Muscle layer of colon (tissue), 2 donors: ENCODE data around the gene CALN1.

Experiments used
- H3K27ac ChIP-seq: one replicate; pipeline ENCODE4 v1.7.0; 2013; ENCODE audit warnings: low read depth, mild to moderate bottlenecking, low read length, moderate library complexity
- H3K27me3 ChIP-seq, 2 donors: one replicate each; pipeline ENCODE4 v1.7.0; 2013; ENCODE audit warnings: low read length in 2 of 2, mild to moderate bottlenecking in 2 of 2; ENCODE audit not compliant: insufficient read depth in 2 of 2, control insufficient read depth in 1 of 2
- H3K36me3 ChIP-seq: one replicate; pipeline ENCODE4 v1.7.0; 2013; ENCODE audit warnings: mild to moderate bottlenecking, low read length; ENCODE audit not compliant: insufficient read depth
- H3K4me1 ChIP-seq: one replicate; pipeline ENCODE4 v1.7.0; 2013; ENCODE audit warnings: mild to moderate bottlenecking, low read length; ENCODE audit not compliant: insufficient read depth
- H3K4me3 ChIP-seq, 2 donors: one replicate each; pipeline ENCODE4 v1.7.0; 2013; ENCODE audit warnings: low read length in 2 of 2, low read depth in 1 of 2, mild to moderate bottlenecking in 1 of 2, moderate library complexity in 1 of 2
- H3K9ac ChIP-seq: one replicate; pipeline ENCODE4 v1.7.0; 2013; ENCODE audit warnings: low read length
- H3K9me3 ChIP-seq: one replicate; pipeline ENCODE4 v1.7.0; 2013; ENCODE audit warnings: mild to moderate bottlenecking, low read length
- donor health status: abdominal sarcoma.
- donor health status: Adenocarcinoma of cecum.

Gene CALN1

GRCh38 chr7:72114129-72114528 lies 298.0 kb downstream of the CALN1 start:
- Histone ChIP-seq H3K36me3 (no peaks in the 10 kb centered on the region), H3K9me3 (no peaks in the 10 kb centered on the region), H3K27ac (no peak overlapping the region), H3K9ac (no peak overlapping the region), H3K27me3 (no peaks in the 10 kb centered on the region), H3K4me1 (no peaks in the 10 kb centered on the region), H3K4me3 (no peak overlapping the region)

- H3K27me3 ChIP-seq, result no peaks in the 10 kb centered on the region
These were observed 299.1 kb downstream of the CALN1 start for GRCh38 chr7:72112992-72113391.

GRCh38 chr7:72112530-72112929 lies 299.6 kb downstream of the CALN1 start:
- Histone ChIP-seq H3K9me3 (no peaks in the 10 kb centered on the region), H3K36me3 (no peaks in the 10 kb centered on the region), H3K27ac (no peak overlapping the region), H3K27me3 (no peaks in the 10 kb centered on the region), H3K9ac (no peak overlapping the region), H3K4me3 (no peak overlapping the region), H3K4me1 (no peaks in the 10 kb centered on the region)

More at GRCh38 chr7:72112992-72113391, 299.1 kb downstream of the CALN1 start:
- H3K4me3 ChIP-seq, result no peak overlapping the region
- no peaks in the 10 kb centered on the region for H3K36me3 ChIP-seq
- no peaks in the 10 kb centered on the region for H3K4me1 ChIP-seq
- no peak overlapping the region for H3K27ac ChIP-seq
- no peak overlapping the region for H3K9ac ChIP-seq
- no peaks in the 10 kb centered on the region for H3K9me3 ChIP-seq

GRCh38 chr7:72111086-72111485 lies 301.1 kb downstream of the CALN1 start:
- no peaks in the 10 kb centered on the region for H3K4me1 ChIP-seq
- no peaks in the 10 kb centered on the region for H3K9me3 ChIP-seq
- H3K9ac ChIP-seq, result no peak overlapping the region
- no peak overlapping the region for H3K27ac ChIP-seq
- H3K4me3 ChIP-seq, result no peak overlapping the region
- H3K27me3 ChIP-seq, result no peaks in the 10 kb centered on the region
- H3K36me3 ChIP-seq, result no peaks in the 10 kb centered on the region

GRCh38 chr7:72109566-72109965 lies 302.6 kb downstream of the CALN1 start:
- H3K9ac ChIP-seq, result no peak overlapping the region
- no peaks in the 10 kb centered on the region for H3K36me3 ChIP-seq
- H3K27ac ChIP-seq, result no peak overlapping the region
- no peaks in the 10 kb centered on the region for H3K27me3 ChIP-seq
- no peak overlapping the region for H3K4me3 ChIP-seq
- H3K4me1 ChIP-seq, result no peaks in the 10 kb centered on the region
- H3K9me3 ChIP-seq, result no peaks in the 10 kb centered on the region

- Histone ChIP-seq H3K9ac (no peak overlapping the region), H3K9me3 (no peaks in the 10 kb centered on the region), H3K4me1 (no peaks in the 10 kb centered on the region), H3K4me3 (no peak overlapping the region), H3K36me3 (no peaks in the 10 kb centered on the region), H3K27ac (no peak overlapping the region), H3K27me3 (no peaks in the 10 kb centered on the region)
These were observed 305.7 kb downstream of the CALN1 start for GRCh38 chr7:72106405-72106804.

- Histone ChIP-seq H3K4me1 (no peaks in the 10 kb centered on the region), H3K36me3 (no peaks in the 10 kb centered on the region), H3K4me3 (no peak overlapping the region), H3K9ac (no peak overlapping the region), H3K9me3 (no peaks in the 10 kb centered on the region), H3K27me3 (no peaks in the 10 kb centered on the region), H3K27ac (no peak overlapping the region)
These were observed 310.7 kb downstream of the CALN1 start for GRCh38 chr7:72101444-72101843.

- Histone ChIP-seq H3K9ac (no peak overlapping the region), H3K9me3 (no peaks in the 10 kb centered on the region), H3K27ac (no peak overlapping the region), H3K36me3 (no peaks in the 10 kb centered on the region), H3K27me3 (no peaks in the 10 kb centered on the region), H3K4me3 (no peak overlapping the region), H3K4me1 (no peaks in the 10 kb centered on the region)
These were observed 312.4 kb downstream of the CALN1 start for GRCh38 chr7:72099784-72100183.

- Histone ChIP-seq H3K9ac (no peak overlapping the region), H3K27ac (no peak overlapping the region), H3K9me3 (no peaks in the 10 kb centered on the region), H3K4me1 (no peaks in the 10 kb centered on the region), H3K27me3 (no peaks in the 10 kb centered on the region), H3K4me3 (no peak overlapping the region), H3K36me3 (no peaks in the 10 kb centered on the region)
These were observed 313.1 kb downstream of the CALN1 start for GRCh38 chr7:72098807-72099580.

GRCh38 chr7:72097226-72097625 lies 314.9 kb downstream of the CALN1 start:
- no peak overlapping the region for H3K27ac ChIP-seq
- H3K9ac ChIP-seq, result no peak overlapping the region
- H3K9me3 ChIP-seq, result no peaks in the 10 kb centered on the region

GRCh38 chr7:72092769-72093168 lies 319.4 kb downstream of the CALN1 start:
- H3K36me3 ChIP-seq, result no peaks in the 10 kb centered on the region
- H3K9ac ChIP-seq, result no peak overlapping the region
- H3K4me3 ChIP-seq, result no peak overlapping the region
- no peak overlapping the region for H3K27ac ChIP-seq
- H3K27me3 ChIP-seq, result no peaks in the 10 kb centered on the region
- no peaks in the 10 kb centered on the region for H3K4me1 ChIP-seq
- no peaks in the 10 kb centered on the region for H3K9me3 ChIP-seq

More at GRCh38 chr7:72097226-72097625, 314.9 kb downstream of the CALN1 start:
- H3K4me1 ChIP-seq, result no peaks in the 10 kb centered on the region
- no peak overlapping the region for H3K4me3 ChIP-seq
- no peaks in the 10 kb centered on the region for H3K27me3 ChIP-seq
- no peaks in the 10 kb centered on the region for H3K36me3 ChIP-seq

GRCh38 chr7:72087926-72088325 lies 324.2 kb downstream of the CALN1 start:
- Histone ChIP-seq H3K9me3 (no peaks in the 10 kb centered on the region), H3K9ac (no peak overlapping the region), H3K27me3 (no peaks in the 10 kb centered on the region), H3K27ac (no peak overlapping the region), H3K36me3 (no peaks in the 10 kb centered on the region), H3K4me3 (no peak overlapping the region), H3K4me1 (no peaks in the 10 kb centered on the region)
